GM19351 (cell line): Measurements from ENCODE around the gene PRSS21.

ENCODE experiments used
- ATAC-seq: cut with Tn5 transposase; IDR thresholded peaks from one replicate; pipeline ENCODE4 v1.9.1; 2021; ENCODE audit warnings: mild to moderate bottlenecking, moderate library complexity; ENCODE audit not compliant: unreplicated experiment

Gene PRSS21

GRCh38 chr16:2859686-2860265 lies 42.7 kb downstream of the PRSS21 start:
- no peak for ATAC-seq

DNA sequence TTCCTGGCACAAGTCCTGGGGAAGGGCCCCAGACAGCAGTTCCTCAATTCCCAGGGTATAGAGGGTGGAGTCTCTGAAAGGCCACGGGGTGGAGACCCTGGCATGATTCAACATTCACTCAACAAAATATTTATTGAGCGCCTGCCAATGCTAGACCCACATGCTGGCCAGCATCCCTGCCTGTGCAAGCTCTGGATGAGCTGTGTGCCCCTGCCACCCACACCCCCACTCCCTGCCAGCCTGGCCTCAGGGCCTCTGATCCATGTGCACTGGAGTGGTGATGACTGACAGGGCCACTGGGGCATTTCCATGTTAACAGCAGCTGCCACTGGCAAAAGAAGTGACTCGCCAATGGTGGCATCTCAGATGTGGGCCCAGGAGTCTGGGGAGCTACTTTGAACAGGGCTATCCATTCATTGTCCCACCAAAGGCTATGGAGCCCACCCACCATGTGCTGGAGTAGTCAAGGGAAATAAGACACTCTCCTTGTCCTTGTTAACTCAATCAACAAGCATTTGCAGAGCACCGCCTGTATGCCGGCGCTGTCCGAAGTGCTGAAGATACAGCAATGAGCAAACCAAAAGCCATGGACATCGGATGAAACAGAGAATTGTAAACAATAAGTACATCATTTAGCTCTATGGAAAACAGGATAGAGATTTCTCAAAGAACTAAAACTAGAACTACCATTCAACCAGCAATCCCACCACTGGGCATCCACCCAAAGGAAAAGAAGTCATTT lies 44.0 kb downstream of the PRSS21 start:
- no peak for ATAC-seq

DNA sequence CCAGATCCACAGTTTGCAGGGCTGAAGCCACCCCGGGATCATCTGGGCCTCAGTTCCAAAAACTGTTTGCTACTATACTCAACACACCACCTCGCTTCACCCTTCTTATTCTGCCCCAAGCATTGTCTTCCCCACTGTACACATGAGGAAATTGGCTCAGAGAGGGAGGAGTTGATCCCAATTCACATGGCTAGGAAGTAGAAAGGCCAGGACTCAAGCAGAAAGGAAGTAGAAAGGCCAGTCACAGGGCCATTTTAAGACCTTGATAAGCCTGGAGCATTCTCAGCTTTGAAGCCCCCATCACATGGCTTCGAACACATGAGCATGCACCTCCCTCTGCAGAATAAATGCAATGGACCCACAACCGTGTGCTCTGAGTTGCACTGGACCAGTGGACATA lies 48.6 kb downstream of the PRSS21 start:
- ATAC-seq: no peak

DNA sequence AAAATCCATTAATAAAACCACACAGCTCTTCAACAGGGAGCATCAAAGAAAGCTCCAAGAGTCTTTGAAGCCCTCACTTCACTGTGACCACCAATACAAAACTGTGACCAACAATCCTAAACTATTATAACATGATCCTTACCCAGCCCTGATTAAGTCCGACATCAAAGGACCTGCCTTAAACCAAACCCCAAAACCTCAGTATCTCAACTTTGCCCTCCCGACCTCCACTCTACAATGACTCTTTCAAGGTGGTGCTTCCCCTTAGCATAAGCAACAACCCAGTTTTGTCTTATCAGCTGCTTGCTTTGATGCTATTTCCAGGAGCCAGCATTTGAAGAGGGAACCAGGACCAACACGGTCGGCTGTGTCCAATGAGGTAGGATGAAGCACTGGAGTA lies 49.4 kb downstream of the PRSS21 start:
- no peak for ATAC-seq

GRCh38 chr16:2867661-2867986 lies 50.6 kb downstream of the PRSS21 start:
- ATAC-seq: no peak

DNA sequence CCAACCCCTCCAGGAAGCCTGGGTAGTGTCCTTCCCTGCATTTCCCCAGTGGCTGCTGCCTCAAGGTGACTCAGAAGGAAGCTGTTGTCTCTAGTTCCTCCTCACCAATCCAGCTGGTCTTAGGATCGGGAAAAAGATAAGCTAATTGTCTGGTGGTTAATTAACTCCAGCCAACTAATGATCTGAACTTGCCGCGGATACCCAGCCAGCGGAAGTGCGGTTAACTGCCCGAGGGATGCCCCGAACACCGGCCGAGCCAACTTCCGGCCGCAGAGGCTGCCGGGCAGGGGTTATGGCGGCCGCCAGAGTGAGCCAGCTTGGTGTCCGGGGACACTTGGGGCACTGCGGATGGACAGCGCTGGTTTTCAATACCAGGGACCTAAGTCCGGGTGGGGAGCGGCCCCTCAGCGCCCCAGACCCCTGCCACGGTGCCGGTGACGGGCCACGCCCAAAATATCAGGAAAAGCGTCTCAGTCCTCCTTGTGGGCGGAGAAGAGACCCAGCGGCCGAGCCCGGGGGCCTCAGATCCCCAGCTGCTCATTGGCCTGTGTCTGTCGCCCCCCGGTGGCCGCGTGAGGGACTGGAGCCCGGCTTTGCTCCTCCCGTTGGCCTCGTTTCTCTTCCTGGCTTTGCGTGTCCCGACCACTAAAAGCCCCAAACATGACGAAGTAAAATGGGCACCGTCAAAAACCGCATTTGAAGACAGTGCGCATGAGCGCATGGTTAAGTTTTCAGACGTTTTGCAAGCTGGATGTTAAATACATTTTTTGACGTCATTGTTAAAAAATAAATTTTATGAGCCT lies 51.2 kb downstream of the PRSS21 start:
- peak; percentile 89 for ATAC-seq
